Endothelial cell of umbilical vein (primary cell): Measurements from ENCODE around the gene SMARCD3. TPM values are rescaled to one million over a fixed set of nuclear protein-coding genes. Genes with fewer than 3 reads are reported as not detected.

Source experiments
- BruUV-seq: library from RNA; stranded (reverse); fragments of 400-500 nt; replicated peaks from 2 replicates; lab custom pipeline; 2021; lab: Mats Ljungman, UMichigan
- CTCF ChIA-PET: fragments of 300-600, 350-600 bp; sonication (Branson Sonifier 250); formaldehyde crosslinking; loops from one replicate; lab custom pipeline; 2021; ENCODE audit warnings: antibody characterized with exemption, inconsistent platforms; lab: Charles Lee
- POLR2A ChIA-PET: fragments of 300-600, 350-600 bp; sonication (Branson Sonifier 250); formaldehyde crosslinking; loops from one replicate; lab custom pipeline; 2021; ENCODE audit warnings: antibody characterized with exemption, inconsistent platforms; lab: Charles Lee
- DNase-seq: peaks from one replicate; pipeline ENCODE4 v3.0.0-alpha.2; 2011; ENCODE audit warnings: low read depth, low spot score
- FAIRE-seq: peaks from 2 replicates; lab custom pipeline; 2011; peaks lifted over from hg19 to GRCh38; lab: Jason Lieb, UNC
- H2AFZ ChIP-seq: 2 replicates; pipeline ENCODE4 v1.6.0; 2012; ENCODE audit warnings: low read depth, low read length, control low read depth, inconsistent platforms
- H3K27ac ChIP-seq: 2 replicates; pipeline ENCODE4 v1.5.1; 2011; ENCODE audit warnings: low read depth, mild to moderate bottlenecking, control low read depth, low read length, moderate library complexity; ENCODE audit not compliant: insufficient read depth
- H3K27me3 ChIP-seq, 2 experiments: 2 replicates each; pipeline versions ENCODE4 v1.6.0 to v1.6.1; 2011; ENCODE audit warnings: low read length in 2 of 2, mixed read lengths in 1 of 2; ENCODE audit not compliant: control insufficient read depth in 2 of 2, insufficient read depth in 2 of 2
- H3K36me3 ChIP-seq, 2 experiments: 2 replicates in 1 of 2; 3 replicates in 1 of 2; pipeline ENCODE4 v1.5.1; 2011; ENCODE audit warnings: low read length in 2 of 2, mild to moderate bottlenecking in 1 of 2, moderate library complexity in 1 of 2; ENCODE audit not compliant: control insufficient read depth in 2 of 2, insufficient read depth in 2 of 2; ENCODE audit errors: extremely low read depth in 1 of 2
- H3K4me1 ChIP-seq: 3 replicates; pipeline ENCODE4 v1.5.1; 2011; ENCODE audit warnings: mild to moderate bottlenecking, low read length; ENCODE audit not compliant: control insufficient read depth, insufficient read depth; ENCODE audit errors: extremely low read depth
- H3K4me2 ChIP-seq: 2 replicates; pipeline ENCODE4 v1.6.1; 2011; ENCODE audit warnings: low read length, control low read depth, mixed read lengths; ENCODE audit not compliant: insufficient read depth
- H3K4me3 ChIP-seq, 3 experiments: fragments of 200-600 bp in 1 of 3; sonication (generic), shearing (Covaris generic) in 1 of 3; replicated peaks in 1 of 3; 2 replicates each; pipeline ENCODE4 v1.5.1; 2011 to 2016; ENCODE audit warnings: control low read depth in 3 of 3, low read length in 3 of 3, mild to moderate bottlenecking in 2 of 3, inconsistent platforms in 1 of 3, low read depth in 1 of 3, moderate library complexity in 1 of 3; ENCODE audit not compliant: insufficient read depth in 1 of 3
- H3K79me2 ChIP-seq: 2 replicates; pipeline ENCODE4 v1.6.0; 2012; ENCODE audit warnings: low read length, inconsistent platforms; ENCODE audit not compliant: control insufficient read depth, insufficient read depth
- H3K9ac ChIP-seq: replicated peaks from 2 replicates; pipeline ENCODE3; 2011; ENCODE audit warnings: low read length, control low read depth; ENCODE audit not compliant: insufficient read depth; ENCODE audit errors: extremely low read depth
- H3K9me1 ChIP-seq: replicated peaks from 3 replicates; pipeline ENCODE4 v1.6.0; 2011; ENCODE audit warnings: mild to moderate bottlenecking, low read length; ENCODE audit not compliant: control insufficient read depth, insufficient read depth; ENCODE audit errors: extremely low read depth
- H3K9me3 ChIP-seq: replicated peaks from 2 replicates; pipeline ENCODE4 v1.5.1; 2012; ENCODE audit warnings: low read length, inconsistent platforms; ENCODE audit not compliant: control insufficient read depth, insufficient read depth
- H4K20me1 ChIP-seq: replicated peaks from 2 replicates; pipeline ENCODE3; 2011; ENCODE audit warnings: mild to moderate bottlenecking, low read length; ENCODE audit not compliant: control insufficient read depth, insufficient read depth; ENCODE audit errors: extremely low read depth
- CTCF ChIP-seq, 2 donors: IDR thresholded peaks; 1 replicate in 1 of 2; 2 replicates in 1 of 2; pipeline ENCODE4 v1.5.1; 2011; ENCODE audit warnings: low read length in 2 of 2, mild to moderate bottlenecking in 2 of 2, moderate library complexity in 2 of 2, control low read depth in 1 of 2, inconsistent platforms in 1 of 2, low read depth in 1 of 2; ENCODE audit not compliant: insufficient read depth in 1 of 2; ENCODE audit errors: extremely low read depth in 1 of 2
- EZH2 ChIP-seq: IDR thresholded peaks from 2 replicates; pipeline ENCODE4 v1.6.1; 2012; ENCODE audit warnings: borderline replicate concordance, low read depth, mild to moderate bottlenecking, moderate library complexity, low read length, inconsistent platforms; ENCODE audit not compliant: severe bottlenecking
- FOS ChIP-seq: IDR thresholded peaks from 2 replicates; pipeline ENCODE4 v1.6.1; 2011; ENCODE audit warnings: mild to moderate bottlenecking, low read length, moderate library complexity, borderline replicate concordance; ENCODE audit not compliant: insufficient read depth
- GATA2 ChIP-seq: IDR thresholded peaks from 2 replicates; pipeline ENCODE4 v1.7.0; 2011; ENCODE audit warnings: low read depth, mild to moderate bottlenecking, moderate library complexity, mixed read lengths, low read length; ENCODE audit not compliant: insufficient read length, insufficient read depth
- JUN ChIP-seq: IDR thresholded peaks from 2 replicates; pipeline ENCODE4 v1.6.1; 2011; ENCODE audit warnings: borderline replicate concordance, low read depth; ENCODE audit not compliant: insufficient read length, insufficient read depth
- MYC ChIP-seq: IDR thresholded peaks from one replicate; pipeline ENCODE4 v1.6.1; 2011; ENCODE audit warnings: mild to moderate bottlenecking, low read depth, low read length
- POLR2A ChIP-seq: IDR thresholded peaks from 2 replicates; pipeline ENCODE4 v1.6.1; 2012; ENCODE audit warnings: low read depth, mild to moderate bottlenecking, control low read depth, low read length
- dilution Hi-C: fragments of 300-500 bp; cut with MboI; formaldehyde crosslinking; loops from one replicate; pipeline ENCODE4 v1.15.0; 2019; ENCODE audit warnings: low sequenced_read_pairs; ENCODE audit not compliant: extremely low pct_ligation_motif_present
- intact Hi-C: fragments of 100-400 bp; cut with micrococcal nuclease; formaldehyde crosslinking; loops from one replicate; pipeline ENCODE4 v1.10.0; 2022
- polyA plus RNA-seq, 4 experiments: library from polyadenylated mRNA; depleted of rRNA in 3 of 4; stranded (reverse) in 3 of 4; unstranded in 1 of 4; fragments of >200 nt; gene quantifications; 2 replicates each; pipeline versions ENCODE4 v1.2.1 to v1.2.3, GENCODE V29; 2011 to 2012; ENCODE audit warnings: missing spikeins in 1 of 4
- total RNA-seq: library from RNA; stranded (reverse); gene quantifications from 2 replicates; pipeline ENCODE4 v1.2.3, GENCODE V29; 2021

SMARCD3 gene
- total and polyA plus RNA-seq, 2 donors (not counting 3 experiments of a cell fraction or from before 2014, with no cell fraction given) = 6.1 to 8.5 TPM

- H2AFZ ChIP-seq = no peak overlapping the region
- intact Hi-C loops = no loop called here
Observed at GRCh38 chr7:151282111-151282510, 33.6 kb upstream of the SMARCD3 start.

More at GRCh38 chr7:151282111-151282510, 33.6 kb upstream of the SMARCD3 start:
- Histone ChIP-seq H3K36me3 (no peaks in the 10 kb centered on the region), H3K79me2 (no peaks in the 10 kb centered on the region), H3K27ac (no peak overlapping the region), H3K9me3 (no peaks in the 10 kb centered on the region), H3K4me2 (no peak overlapping the region), H3K4me1 (no peaks in the 10 kb centered on the region), H3K4me3 (no peak overlapping the region), H3K27me3 (peaks cover 4 to 20% of the 10 kb centered on the region in 2 experiments), H4K20me1 (no peaks in the 10 kb centered on the region), H3K9me1 (no peaks in the 10 kb centered on the region), H3K9ac (no peak overlapping the region)
- FAIRE-seq (no peak), DNase-seq (no peak)
- TF ChIP-seq EZH2 = no peak
- TF ChIP-seq MYC = no peak
- no peak for TF ChIP-seq GATA2
- TF ChIP-seq CTCF (IDR thresholded peaks at IDR 0.05; ENCODE audit: extremely low read depth in 1 of 2, insufficient read depth in 1 of 2, low read depth in 1 of 2, low read length in 2 of 2) = no peak
- no peak for TF ChIP-seq JUN
- TF ChIP-seq FOS = no peak
- TF ChIP-seq POLR2A = no peak
- ChIA-PET POLR2A (no interaction called here), CTCF (interaction anchor here (0.6 kb wide), 1 partner anchor 23 kb away, joined by 3 read pairs; no protein-coding TSS in a partner anchor)
- dilution Hi-C loops = no loop called here
- no TSS peak for BruUV-seq
